Measurements from ENCODE around the gene GPR21. TPM values are rescaled to one million over a fixed set of nuclear protein-coding genes. Genes with fewer than 3 reads are reported as not detected.

The GPR21 gene
- polyA plus RNA-seq, 1 of the 3 experiments (the other 2 are of a cell fraction) = not detected

GRCh38 chr9:123016631-123017030 lies 16.8 kb upstream of the GPR21 start:
- no peak for TF ChIP-seq MEF2A (IDR thresholded peaks at IDR 0.05; ENCODE audit: borderline replicate concordance, low read depth)
- TF ChIP-seq RFX5 (IDR thresholded peaks at IDR 0.05; ENCODE audit: low read length) = no peak
- no peak for TF ChIP-seq YY1 (IDR thresholded peaks at IDR 0.05; ENCODE audit: low read depth)
- TF ChIP-seq TCF12 (IDR thresholded peaks at IDR 0.05) = no peak
- no peak for TF ChIP-seq ZBTB33 (IDR thresholded peaks at IDR 0.05; ENCODE audit: borderline replicate concordance, low read depth)
- no peak for TF ChIP-seq PBX3 (IDR thresholded peaks at IDR 0.05)
- TF ChIP-seq SIN3A (IDR thresholded peaks at IDR 0.05; ENCODE audit: borderline replicate concordance, low read depth, low read length) = no peak
- no peak for TF ChIP-seq EP300 (IDR thresholded peaks at IDR 0.05; ENCODE audit: borderline replicate concordance in 1 of 2, low read depth in 1 of 2, low read length in 1 of 2)
- no peak for TF ChIP-seq USF1 (IDR thresholded peaks at IDR 0.05; ENCODE audit: borderline replicate concordance, low read depth)
- TF ChIP-seq MAX (IDR thresholded peaks at IDR 0.05; ENCODE audit: low read depth) = no peak
- no peak for TF ChIP-seq POLR2AphosphoS5 (IDR thresholded peaks at IDR 0.05; ENCODE audit: low read depth, low read length)

GRCh38 chr9:123020796-123021195 lies 12.7 kb upstream of the GPR21 start:
- DNase-seq = no peak
- 91% methylated on average over 2 of the region's 2 CpGs for WGBS (ENCODE audit: low lambda C conversion rate)
- H3K9ac ChIP-seq = no peak overlapping the region
- H3K36me3 ChIP-seq (replicated peaks in 1 of 2; ENCODE audit: control insufficient read depth in 1 of 2, insufficient read depth in 2 of 2, low read length in 1 of 2) = peaks cover 45 to 65% of the 10 kb centered on the region in 2 experiments
- H3K4me1 ChIP-seq (ENCODE audit: control insufficient read depth in 1 of 2, insufficient read depth in 2 of 2, low read depth in 1 of 2, low read length in 1 of 2) = no peaks in the 10 kb centered on the region; a peak in 1 of 4 replicates
- H3K9me2 ChIP-seq = no peaks in the 10 kb centered on the region
- H3K9me3 ChIP-seq = no peaks in the 10 kb centered on the region
- no peak overlapping the region for H3K4me3 ChIP-seq (ENCODE audit: low read depth in 2 of 2, low read length in 1 of 2)
- no peaks in the 10 kb centered on the region for H4K20me1 ChIP-seq (ENCODE audit: insufficient read depth)
- ChIA-PET POLR2A (no interaction called here), CTCF (interaction anchor here (0.9 to 1.9 kb wide), 3 partner anchors 19 to 329 kb away, joined by 4 to 7 read pairs (median 5); no protein-coding TSS in a partner anchor)
- no peaks in the 10 kb centered on the region; the same call in 1 of the 2 replicates for H3K79me2 ChIP-seq (ENCODE audit: insufficient read depth)
- no peak overlapping the region for H2AFZ ChIP-seq (ENCODE audit: low read depth)
- H3K27ac ChIP-seq (ENCODE audit: low read depth in 2 of 2, low read length in 1 of 2) = no peak overlapping the region
- H3F3A ChIP-seq (replicated peaks; ENCODE audit: insufficient read depth) = peaks cover 1% of the 10 kb centered on the region
- H3K4me2 ChIP-seq = no peak overlapping the region
- TF ChIP-seq RXRA (IDR thresholded peaks at IDR 0.05; ENCODE audit: borderline replicate concordance, low read depth) (no peak), MEF2A (IDR thresholded peaks at IDR 0.05; ENCODE audit: borderline replicate concordance, low read depth) (no peak), NRF1 (IDR thresholded peaks at IDR 0.05; ENCODE audit: low read depth, low read length) (no peak), FOXM1 (IDR thresholded peaks at IDR 0.05; ENCODE audit: low read depth) (no peak), YY1 (IDR thresholded peaks at IDR 0.05; ENCODE audit: low read depth) (no peak), USF2 (IDR thresholded peaks at IDR 0.05; ENCODE audit: borderline replicate concordance, low read depth, low read length) (no peak), SMC3 (IDR thresholded peaks at IDR 0.05; ENCODE audit: low read depth, low read length) (no peak), CHD2 (IDR thresholded peaks at IDR 0.05; ENCODE audit: low read length, partially characterized antibody) (no peak), EZH2phosphoT487 (IDR thresholded peaks at IDR 0.05; ENCODE audit: borderline replicate concordance, low read depth) (no peak)
- H3K27me3 ChIP-seq (ENCODE audit: insufficient read depth) = no peaks in the 10 kb centered on the region

More at GRCh38 chr9:123016631-123017030, 16.8 kb upstream of the GPR21 start:
- Histone ChIP-seq H3K9me3 (no peaks in the 10 kb centered on the region), H3K27me3 (ENCODE audit: insufficient read depth) (no peaks in the 10 kb centered on the region), H3K27ac (ENCODE audit: low read depth in 2 of 2, low read length in 1 of 2) (no peak overlapping the region), H3F3A (replicated peaks; ENCODE audit: insufficient read depth) (peaks cover 5% of the 10 kb centered on the region), H3K9me2 (no peaks in the 10 kb centered on the region), H2AFZ (ENCODE audit: low read depth) (no peak overlapping the region), H3K36me3 (replicated peaks in 1 of 2; ENCODE audit: control insufficient read depth in 1 of 2, insufficient read depth in 2 of 2, low read length in 1 of 2) (peaks cover 54 to 63% of the 10 kb centered on the region in 2 experiments), H3K9ac (no peak overlapping the region), H3K79me2 (ENCODE audit: insufficient read depth) (no peaks in the 10 kb centered on the region), H3K4me3 (ENCODE audit: low read depth in 2 of 2, low read length in 1 of 2) (no peak overlapping the region), H4K20me1 (ENCODE audit: insufficient read depth) (no peaks in the 10 kb centered on the region), H3K4me2 (no peak overlapping the region), H3K4me1 (ENCODE audit: control insufficient read depth in 1 of 2, insufficient read depth in 2 of 2, low read depth in 1 of 2, low read length in 1 of 2) (no peaks in the 10 kb centered on the region; a peak in 1 of 4 replicates)
- WGBS (ENCODE audit: low lambda C conversion rate) = 93% methylated on average over 1 of the region's 1 CpG
- no peak for DNase-seq
- CTCF ChIA-PET = no interaction called here
- POLR2A ChIA-PET = no interaction called here
